GM12892 (cell line): ENCODE results near the gene DSP.

Experiments used
- DNase-seq: peaks from one replicate; pipeline ENCODE4 v3.0.0; 2011; ENCODE audit not compliant: insufficient read length
- FAIRE-seq: peaks from 2 replicates; lab custom pipeline; 2011; peaks lifted over from hg19 to GRCh38; lab: Jason Lieb, UNC
- POLR2A ChIP-seq: IDR thresholded peaks from 2 replicates; pipeline ENCODE4 v1.6.1; 2011; ENCODE audit warnings: low read depth, low read length, control low read depth
- POLR2AphosphoS5 ChIP-seq: IDR thresholded peaks from 2 replicates; pipeline ENCODE4 v1.6.1; 2011; ENCODE audit warnings: low read depth, low read length, control low read depth
- TAF1 ChIP-seq: IDR thresholded peaks from 2 replicates; pipeline ENCODE4 v1.6.1; 2011; ENCODE audit warnings: low read depth, mild to moderate bottlenecking, control low read depth, low read length, borderline replicate concordance

Gene DSP

GRCh38 chr6:7621761-7622160 is 80.3 kb downstream of the DSP start:
- DNase-seq: no peak
- no peak for TF ChIP-seq POLR2AphosphoS5
- no peak for TF ChIP-seq POLR2A
- no peak for TF ChIP-seq TAF1
- no peak for FAIRE-seq

GRCh38 chr6:7624796-7625710 is 83.6 kb downstream of the DSP start:
- no peak for DNase-seq
- no peak for TF ChIP-seq POLR2A
- TF ChIP-seq POLR2AphosphoS5: no peak
- no peak for TF ChIP-seq TAF1
- FAIRE-seq: no peak

- no peak for FAIRE-seq
- no peak for DNase-seq
- TF ChIP-seq POLR2A (no peak), POLR2AphosphoS5 (no peak), TAF1 (no peak)
Observed at GRCh38 chr6:7628479-7628878, 87.0 kb downstream of the DSP start.

GRCh38 chr6:7628909-7629308 is 87.4 kb downstream of the DSP start:
- DNase-seq: no peak
- TF ChIP-seq POLR2A (no peak), POLR2AphosphoS5 (no peak), TAF1 (no peak)
- FAIRE-seq: no peak

GRCh38 chr6:7629321-7629720 is 87.8 kb downstream of the DSP start:
- FAIRE-seq: no peak
- TF ChIP-seq TAF1: no peak
- no peak for TF ChIP-seq POLR2A
- TF ChIP-seq POLR2AphosphoS5: no peak
- no peak for DNase-seq

GRCh38 chr6:7630792-7631191 is 89.3 kb downstream of the DSP start:
- TF ChIP-seq TAF1 (no peak), POLR2A (no peak), POLR2AphosphoS5 (no peak)
- no peak for FAIRE-seq
- no peak for DNase-seq

GRCh38 chr6:7631466-7631865 is 90.0 kb downstream of the DSP start:
- no peak for DNase-seq
- FAIRE-seq: no peak
- TF ChIP-seq TAF1 (no peak), POLR2A (no peak), POLR2AphosphoS5 (no peak)

GRCh38 chr6:7632501-7633290 is 91.2 kb downstream of the DSP start:
- TF ChIP-seq POLR2A (no peak), POLR2AphosphoS5 (no peak), TAF1 (no peak)
- DNase-seq (no peak), FAIRE-seq (no peak)

- TF ChIP-seq TAF1: no peak
- TF ChIP-seq POLR2A: no peak
- no peak for TF ChIP-seq POLR2AphosphoS5
- no peak for DNase-seq
- no peak for FAIRE-seq
Observed at GRCh38 chr6:7633361-7633760, 91.9 kb downstream of the DSP start.

- no peak for DNase-seq
- no peak for TF ChIP-seq POLR2AphosphoS5
- TF ChIP-seq TAF1: no peak
- TF ChIP-seq POLR2A: no peak
- no peak for FAIRE-seq
Observed at GRCh38 chr6:7636151-7636550, 94.7 kb downstream of the DSP start.
